Ishikawa (cell line): Measurements from ENCODE around the gene HAPLN3.

ENCODE experiments used
- EP300 ChIP-seq: IDR thresholded peaks from 2 replicates; pipeline ENCODE4 v1.6.1; 2012; ENCODE audit warnings: borderline replicate concordance
- FOXM1 ChIP-seq: IDR thresholded peaks from 2 replicates; pipeline ENCODE4 v1.6.1; 2012; ENCODE audit warnings: low read depth, borderline replicate concordance
- NFIC ChIP-seq: IDR thresholded peaks from 2 replicates; pipeline ENCODE4 v1.6.1; 2012
- RAD21 ChIP-seq: IDR thresholded peaks from 2 replicates; pipeline ENCODE4 v1.6.1; 2012; ENCODE audit warnings: low read depth
- TAF1 ChIP-seq: IDR thresholded peaks from 2 replicates; pipeline ENCODE4 v1.6.1; 2012; ENCODE audit warnings: low read depth, mild to moderate bottlenecking
- TEAD4 ChIP-seq: IDR thresholded peaks from 2 replicates; pipeline ENCODE4 v1.6.1; 2012
- YY1 ChIP-seq: IDR thresholded peaks from 2 replicates; pipeline ENCODE4 v1.6.1; 2012; ENCODE audit warnings: low read depth
- ZBTB7A ChIP-seq: IDR thresholded peaks from 2 replicates; pipeline ENCODE4 v1.6.1; 2012; ENCODE audit warnings: low read depth
- TF ChIP-seq, protein P1 (sequence below): IDR thresholded peaks from 2 replicates; pipeline ENCODE4 v1.6.1; 2012
- TF ChIP-seq, protein P2 (sequence below): IDR thresholded peaks from 2 replicates; pipeline ENCODE4 v1.6.1; 2012
- TF ChIP-seq, protein P3 (sequence below): IDR thresholded peaks from 2 replicates; pipeline ENCODE4 v1.6.1; 2012; ENCODE audit warnings: low read depth, mild to moderate bottlenecking

DNA sequence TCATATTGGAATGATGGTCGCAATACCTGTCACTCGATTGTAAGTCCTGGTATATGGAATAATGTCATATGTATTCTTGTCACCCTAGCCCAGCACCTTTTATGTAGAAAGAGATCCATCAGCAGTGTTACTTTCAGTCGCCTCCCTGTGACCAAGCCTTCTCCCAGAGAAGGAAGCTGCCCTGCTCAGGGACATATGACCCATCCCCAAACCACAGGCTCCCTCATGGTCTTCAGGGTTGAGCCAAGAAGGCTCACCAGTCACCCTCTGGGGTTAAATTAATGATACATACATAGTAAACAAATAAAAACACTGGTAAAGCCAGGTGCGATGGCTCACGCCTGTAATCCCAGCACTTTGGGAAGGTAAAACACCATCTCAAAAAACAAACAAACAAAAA lies 22.4 kb upstream of the HAPLN3 start:
- TF ChIP-seq, protein P1, sequence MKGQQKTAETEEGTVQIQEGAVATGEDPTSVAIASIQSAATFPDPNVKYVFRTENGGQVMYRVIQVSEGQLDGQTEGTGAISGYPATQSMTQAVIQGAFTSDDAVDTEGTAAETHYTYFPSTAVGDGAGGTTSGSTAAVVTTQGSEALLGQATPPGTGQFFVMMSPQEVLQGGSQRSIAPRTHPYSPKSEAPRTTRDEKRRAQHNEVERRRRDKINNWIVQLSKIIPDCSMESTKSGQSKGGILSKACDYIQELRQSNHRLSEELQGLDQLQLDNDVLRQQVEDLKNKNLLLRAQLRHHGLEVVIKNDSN: no peak
- TF ChIP-seq RAD21 (no peak), FOXM1 (no peak), TEAD4 (no peak), EP300 (no peak), YY1 (no peak), NFIC (no peak), TAF1 (no peak), ZBTB7A (no peak)
- TF ChIP-seq, protein P2, sequence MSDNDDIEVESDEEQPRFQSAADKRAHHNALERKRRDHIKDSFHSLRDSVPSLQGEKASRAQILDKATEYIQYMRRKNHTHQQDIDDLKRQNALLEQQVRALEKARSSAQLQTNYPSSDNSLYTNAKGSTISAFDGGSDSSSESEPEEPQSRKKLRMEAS: no peak
- TF ChIP-seq, protein P3, sequence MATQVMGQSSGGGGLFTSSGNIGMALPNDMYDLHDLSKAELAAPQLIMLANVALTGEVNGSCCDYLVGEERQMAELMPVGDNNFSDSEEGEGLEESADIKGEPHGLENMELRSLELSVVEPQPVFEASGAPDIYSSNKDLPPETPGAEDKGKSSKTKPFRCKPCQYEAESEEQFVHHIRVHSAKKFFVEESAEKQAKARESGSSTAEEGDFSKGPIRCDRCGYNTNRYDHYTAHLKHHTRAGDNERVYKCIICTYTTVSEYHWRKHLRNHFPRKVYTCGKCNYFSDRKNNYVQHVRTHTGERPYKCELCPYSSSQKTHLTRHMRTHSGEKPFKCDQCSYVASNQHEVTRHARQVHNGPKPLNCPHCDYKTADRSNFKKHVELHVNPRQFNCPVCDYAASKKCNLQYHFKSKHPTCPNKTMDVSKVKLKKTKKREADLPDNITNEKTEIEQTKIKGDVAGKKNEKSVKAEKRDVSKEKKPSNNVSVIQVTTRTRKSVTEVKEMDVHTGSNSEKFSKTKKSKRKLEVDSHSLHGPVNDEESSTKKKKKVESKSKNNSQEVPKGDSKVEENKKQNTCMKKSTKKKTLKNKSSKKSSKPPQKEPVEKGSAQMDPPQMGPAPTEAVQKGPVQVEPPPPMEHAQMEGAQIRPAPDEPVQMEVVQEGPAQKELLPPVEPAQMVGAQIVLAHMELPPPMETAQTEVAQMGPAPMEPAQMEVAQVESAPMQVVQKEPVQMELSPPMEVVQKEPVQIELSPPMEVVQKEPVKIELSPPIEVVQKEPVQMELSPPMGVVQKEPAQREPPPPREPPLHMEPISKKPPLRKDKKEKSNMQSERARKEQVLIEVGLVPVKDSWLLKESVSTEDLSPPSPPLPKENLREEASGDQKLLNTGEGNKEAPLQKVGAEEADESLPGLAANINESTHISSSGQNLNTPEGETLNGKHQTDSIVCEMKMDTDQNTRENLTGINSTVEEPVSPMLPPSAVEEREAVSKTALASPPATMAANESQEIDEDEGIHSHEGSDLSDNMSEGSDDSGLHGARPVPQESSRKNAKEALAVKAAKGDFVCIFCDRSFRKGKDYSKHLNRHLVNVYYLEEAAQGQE: no peak
